Prostate gland (tissue), 2 donors: ENCODE measurements around the gene PPP2R3C. TPM values are rescaled to one million over a fixed set of nuclear protein-coding genes. Genes with fewer than 3 reads are reported as not detected.
"Not testable (repeated sequence)": the region's sequence is repeated elsewhere in the genome, so short reads cannot be mapped to it uniquely, and the experiment has no call there.

Experiments
- DNase-seq: peaks from one replicate; pipeline ENCODE4 v3.0.0-alpha.2; 2019; ENCODE audit warnings: low spot score
- H3K27ac ChIP-seq, 2 donors: fragments of 200-600 bp; sonication (generic); 2 replicates each; pipeline ENCODE4 v1.5.1; 2017 to 2019
- H3K27me3 ChIP-seq: fragments of 200-600 bp; sonication (generic); replicated peaks from 2 replicates; pipeline ENCODE4 v1.5.1; 2019; ENCODE audit not compliant: insufficient read depth
- H3K36me3 ChIP-seq, 2 donors: fragments of 200-600 bp; sonication (generic); 1 replicate in 1 of 2; 2 replicates in 1 of 2; pipeline versions ENCODE4 v1.5.1 to v1.8.1; 2017 to 2019
- H3K4me1 ChIP-seq: fragments of 200-600 bp; sonication (generic); replicated peaks from 2 replicates; pipeline ENCODE4 v1.5.1; 2019
- H3K4me3 ChIP-seq, 2 donors: fragments of 200-600 bp; sonication (generic); 2 replicates each; pipeline ENCODE4 v1.5.1; 2017 to 2019
- H3K9me3 ChIP-seq: fragments of 200-600 bp; sonication (generic); 2 replicates; pipeline ENCODE4 v1.5.1; 2017
- CTCF ChIP-seq, 4 experiments: fragments of 200-600 bp in 2 of 4; fragments of 450-650 bp in 2 of 4; sonication (generic) in 2 of 4; IDR thresholded peaks; 1 replicate in 3 of 4; 2 replicates in 1 of 4; pipeline ENCODE4 v1.5.1; 2016 to 2019; ENCODE audit warnings: antibody characterized with exemption in 4 of 4, mild to moderate bottlenecking in 2 of 4, moderate library complexity in 2 of 4
- POLR2A ChIP-seq: fragments of 450-650 bp; IDR thresholded peaks from one replicate; pipeline ENCODE4 v1.6.1; 2016; ENCODE audit warnings: antibody characterized with exemption, mild to moderate bottlenecking
- POLR2AphosphoS5 ChIP-seq: sonication (generic); formaldehyde crosslinking; IDR thresholded peaks from one replicate; pipeline ENCODE4 v1.6.1; 2017; ENCODE audit warnings: antibody characterized with exemption
- WGBS: methylation state at CpG from one replicate; pipeline ENCODE4 v1.1.5; 2018; 5-methylcytosine and 5-hydroxymethylcytosine counted together
- intact Hi-C: fragments of 100-400 bp; cut with DNase I; formaldehyde crosslinking; loops from one replicate; pipeline ENCODE4 v1.14.2; 2022
- total RNA-seq, 2 donors: library from RNA; depleted of rRNA; stranded (reverse); fragments of >200 nt; gene quantifications; one replicate each; pipeline ENCODE4 v1.1.0, GENCODE V29; 2016

The PPP2R3C gene
- total RNA-seq, 2 donors from 2014 or later = 16.1 to 20.9 TPM

DNA sequence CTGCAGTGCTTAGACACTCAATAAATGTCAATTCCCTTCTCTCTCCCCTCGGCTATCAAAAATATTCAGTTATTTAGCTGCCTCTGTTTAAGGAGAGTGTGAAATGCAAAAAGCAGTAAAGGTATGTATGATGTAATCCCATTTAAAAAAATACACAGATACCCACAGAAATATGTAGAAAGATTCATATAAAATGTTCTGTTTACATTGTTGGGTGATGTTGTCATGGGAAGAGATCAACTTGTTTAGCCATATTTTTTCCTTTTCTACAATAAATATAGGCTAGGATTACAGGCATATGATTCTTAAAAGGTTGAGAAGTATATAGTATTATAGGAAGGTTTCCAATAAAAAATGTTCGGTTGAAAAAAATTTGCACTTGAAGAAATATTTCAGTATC is 7.8 kb downstream of the PPP2R3C start:
- intact Hi-C loops = no loop called here
- H3K9me3 ChIP-seq = no peaks in the 10 kb centered on the region
- WGBS = 87% methylated on average over 2 of the region's 2 CpGs
- no peaks in the 10 kb centered on the region for H3K27me3 ChIP-seq
- H3K4me1 ChIP-seq = peaks cover 4% of the 10 kb centered on the region
- no peaks in the 10 kb centered on the region for H3K36me3 ChIP-seq
- no peak for DNase-seq
- no peak for TF ChIP-seq CTCF (IDR thresholded peaks at IDR 0.05)
- TF ChIP-seq POLR2AphosphoS5 = no peak
- no peak for TF ChIP-seq POLR2A
- no peak overlapping the region for H3K4me3 ChIP-seq
- no peak overlapping the region for H3K27ac ChIP-seq

- H3K27ac ChIP-seq = no peak overlapping the region
- H3K4me3 ChIP-seq = no peak overlapping the region
- H3K9me3 ChIP-seq = no peaks in the 10 kb centered on the region
- 92% methylated on average over 4 of the region's 4 CpGs for WGBS
- H3K27me3 ChIP-seq = no peaks in the 10 kb centered on the region
- H3K36me3 ChIP-seq = no peaks in the 10 kb centered on the region
- H3K4me1 ChIP-seq = peaks cover 4% of the 10 kb centered on the region
- DNase-seq = no peak
- intact Hi-C loops = no loop called here
- TF ChIP-seq POLR2AphosphoS5 (no peak), CTCF (IDR thresholded peaks at IDR 0.05) (no peak), POLR2A (no peak)
Measured at GRCh38 chr14:35113308-35113950, 8.4 kb downstream of the PPP2R3C start.

DNA sequence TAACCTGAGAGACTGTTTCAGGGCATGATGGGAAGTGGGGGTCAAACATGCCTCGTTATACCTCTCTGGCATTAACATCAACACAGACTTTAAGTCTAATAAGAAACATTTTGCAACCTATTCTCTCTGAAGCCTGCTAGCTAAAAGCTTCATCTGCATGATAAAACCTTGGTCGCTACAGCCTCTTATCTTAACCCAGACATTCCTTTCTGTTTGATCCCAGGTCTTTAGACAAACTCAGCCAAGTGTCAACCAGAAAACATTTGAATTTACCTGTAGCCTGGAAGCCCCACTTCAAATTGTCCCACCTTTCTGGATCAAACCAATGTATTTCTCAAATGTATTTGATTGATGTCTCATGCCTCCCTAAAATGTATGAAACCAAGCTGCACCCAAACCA is 9.1 kb downstream of the PPP2R3C start:
- no peaks in the 10 kb centered on the region for H3K36me3 ChIP-seq
- WGBS = 97% methylated on average over 2 of the region's 2 CpGs

DNA sequence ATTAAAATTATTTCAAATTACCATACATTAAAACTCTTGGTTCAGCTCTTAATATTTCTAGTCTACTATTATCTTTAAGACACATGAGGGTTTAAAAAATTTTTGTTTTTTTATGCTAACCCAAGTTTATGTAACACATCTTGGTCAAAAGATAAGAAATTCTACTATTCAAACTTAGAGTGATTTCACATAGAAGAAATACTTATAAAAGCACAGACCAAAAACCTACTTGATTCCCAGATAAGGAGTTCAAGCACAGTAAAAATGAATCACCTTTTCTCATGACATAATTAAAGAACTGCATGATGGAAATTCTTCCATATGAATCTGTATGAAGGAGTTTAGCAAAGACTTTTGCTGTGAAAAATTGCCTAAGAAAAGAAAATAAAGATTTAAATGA is 13.9 kb downstream of the PPP2R3C start:
- Histone ChIP-seq H3K36me3 (no peaks in the 10 kb centered on the region), H3K4me1 (no peaks in the 10 kb centered on the region), H3K4me3 (no peak overlapping the region), H3K27ac (no peak overlapping the region), H3K27me3 (no peaks in the 10 kb centered on the region), H3K9me3 (no peaks in the 10 kb centered on the region)
- TF ChIP-seq POLR2AphosphoS5 (no peak), POLR2A (no peak), CTCF (IDR thresholded peaks at IDR 0.05) (no peak)
- no peak for DNase-seq
- intact Hi-C loops = no loop called here

More for the DNA sequence above, 9.1 kb downstream of the PPP2R3C start:
- intact Hi-C loops = no loop called here
- H3K9me3 ChIP-seq = no peaks in the 10 kb centered on the region
- H3K27me3 ChIP-seq = no peaks in the 10 kb centered on the region
- H3K4me1 ChIP-seq = peaks cover 4% of the 10 kb centered on the region
- H3K27ac ChIP-seq = no peak overlapping the region
- H3K4me3 ChIP-seq = no peak overlapping the region
- TF ChIP-seq POLR2AphosphoS5 = no peak
- no peak for TF ChIP-seq POLR2A
- TF ChIP-seq CTCF (IDR thresholded peaks at IDR 0.05) = no peak
- no peak for DNase-seq

DNA sequence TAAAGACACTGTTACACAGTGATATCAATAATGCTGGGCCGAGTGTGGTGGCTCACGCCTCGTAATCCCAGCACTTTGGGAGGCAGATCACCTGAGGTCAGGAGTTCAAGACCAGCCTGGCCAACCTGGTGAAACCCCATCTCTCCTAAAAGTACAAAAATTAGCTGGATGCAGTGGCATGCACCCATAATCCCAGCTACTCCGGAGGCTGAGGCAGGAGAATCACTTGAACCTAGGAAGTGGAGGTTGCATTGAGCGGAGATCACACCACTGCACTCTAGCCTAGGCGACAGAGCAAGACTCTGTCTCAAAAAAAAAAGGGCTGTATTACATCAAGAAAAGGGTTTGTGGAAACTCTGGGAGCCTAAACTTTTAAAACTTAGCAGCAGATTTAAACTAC is 27.1 kb downstream of the PPP2R3C start:
- H3K27ac ChIP-seq, H3K4me1 ChIP-seq, intact Hi-C loops, H3K4me3 ChIP-seq, DNase-seq, H3K9me3 ChIP-seq, H3K27me3 ChIP-seq, H3K36me3 ChIP-seq: not testable (repeated sequence)
- WGBS = 94% methylated on average over 6 of the region's 6 CpGs
